Measurements from ENCODE around the gene UGT1A7.

The UGT1A7 gene

DNA sequence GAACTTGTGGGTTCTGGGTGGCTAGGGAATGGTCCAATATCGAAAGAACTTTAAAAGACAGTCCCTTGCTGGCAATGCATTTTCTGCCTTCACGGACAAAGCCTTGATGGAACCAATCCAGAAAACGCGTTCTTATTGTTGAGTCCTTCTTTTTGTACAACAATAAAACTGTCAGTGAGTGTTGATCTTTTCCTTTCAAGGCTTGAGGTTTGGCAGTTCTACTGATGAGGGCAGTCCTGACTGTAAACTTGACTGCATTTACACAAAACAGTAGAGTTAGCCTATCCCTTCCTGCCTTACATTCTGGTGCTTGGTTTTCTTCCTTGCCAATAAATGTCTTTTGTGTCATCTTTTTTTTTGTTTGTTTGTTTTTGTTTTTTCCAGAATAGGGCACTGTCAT is 2.5 kb upstream of the UGT1A7 start:
- TF ChIP-seq, protein P1, sequence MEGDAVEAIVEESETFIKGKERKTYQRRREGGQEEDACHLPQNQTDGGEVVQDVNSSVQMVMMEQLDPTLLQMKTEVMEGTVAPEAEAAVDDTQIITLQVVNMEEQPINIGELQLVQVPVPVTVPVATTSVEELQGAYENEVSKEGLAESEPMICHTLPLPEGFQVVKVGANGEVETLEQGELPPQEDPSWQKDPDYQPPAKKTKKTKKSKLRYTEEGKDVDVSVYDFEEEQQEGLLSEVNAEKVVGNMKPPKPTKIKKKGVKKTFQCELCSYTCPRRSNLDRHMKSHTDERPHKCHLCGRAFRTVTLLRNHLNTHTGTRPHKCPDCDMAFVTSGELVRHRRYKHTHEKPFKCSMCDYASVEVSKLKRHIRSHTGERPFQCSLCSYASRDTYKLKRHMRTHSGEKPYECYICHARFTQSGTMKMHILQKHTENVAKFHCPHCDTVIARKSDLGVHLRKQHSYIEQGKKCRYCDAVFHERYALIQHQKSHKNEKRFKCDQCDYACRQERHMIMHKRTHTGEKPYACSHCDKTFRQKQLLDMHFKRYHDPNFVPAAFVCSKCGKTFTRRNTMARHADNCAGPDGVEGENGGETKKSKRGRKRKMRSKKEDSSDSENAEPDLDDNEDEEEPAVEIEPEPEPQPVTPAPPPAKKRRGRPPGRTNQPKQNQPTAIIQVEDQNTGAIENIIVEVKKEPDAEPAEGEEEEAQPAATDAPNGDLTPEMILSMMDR (IDR thresholded peaks at IDR 0.05; ENCODE audit: low read depth, low read length, missing control alignments) = no peak
- in situ Hi-C loops (cut with HindIII; ENCODE audit: low sequenced_read_pairs) = no loop called here
- no peak overlapping the region for H3K4me3 ChIP-seq (ENCODE audit: low read depth, low read length)
- no peak for DNase-seq (ENCODE audit: low read depth)

DNA sequence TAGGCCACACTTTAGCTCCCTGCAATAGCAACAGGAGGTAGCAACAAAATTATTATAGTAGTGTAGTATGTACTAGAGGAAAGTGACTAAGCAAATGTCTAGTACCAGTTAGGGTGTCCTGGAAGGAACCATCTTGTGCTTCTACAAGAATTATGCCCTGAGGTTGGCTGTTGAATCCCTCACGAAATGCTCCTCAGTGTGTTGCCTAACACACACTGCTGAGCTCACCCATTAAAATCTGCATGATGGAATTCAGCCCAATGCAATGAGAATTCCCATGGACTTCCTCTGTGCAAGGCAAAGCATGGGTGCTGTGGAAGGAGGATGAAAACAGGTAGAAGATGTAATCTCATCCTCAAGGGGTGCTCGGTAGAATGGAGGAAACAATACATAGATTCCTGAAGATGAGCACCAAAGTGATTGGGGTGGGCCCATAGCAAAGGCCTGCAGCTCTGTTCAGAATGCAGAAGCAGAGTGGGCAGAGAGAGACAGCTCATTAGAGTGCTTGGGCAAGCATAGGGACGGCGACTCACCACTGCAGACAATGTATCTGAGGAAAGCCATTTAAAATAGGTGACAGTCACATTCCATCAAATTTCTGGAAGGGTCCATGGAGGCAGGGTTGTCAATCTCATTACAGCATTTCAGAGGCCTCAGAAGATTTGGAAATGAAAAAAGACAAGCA is 1.2 kb upstream of the UGT1A7 start:
- DNase-seq (ENCODE audit: low read depth) = no peak
- no peak overlapping the region for H3K4me3 ChIP-seq (ENCODE audit: low read depth, low read length)
- in situ Hi-C loops (cut with HindIII; ENCODE audit: low sequenced_read_pairs) = no loop called here
- TF ChIP-seq, protein P1 (IDR thresholded peaks at IDR 0.05; ENCODE audit: low read depth, low read length, missing control alignments) = no peak

DNA sequence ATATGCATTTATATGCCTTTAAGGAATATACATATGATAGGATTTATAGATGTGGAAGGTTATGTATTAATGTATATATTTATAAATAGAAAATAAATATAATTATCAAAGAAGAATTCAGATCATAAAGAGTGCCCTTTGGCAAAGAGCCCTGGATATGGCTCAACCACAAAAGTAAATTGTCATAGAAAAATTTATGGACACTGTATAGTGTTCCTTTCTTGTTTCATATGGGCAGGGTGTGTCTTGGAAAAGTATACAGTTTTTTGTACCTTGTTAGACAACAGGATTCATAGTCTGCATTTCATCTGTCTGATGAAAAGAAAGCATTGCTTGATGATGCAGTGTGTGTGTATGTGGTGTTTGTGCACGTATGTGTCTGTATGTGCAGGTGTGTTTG is 2.9 kb downstream of the UGT1A7 start:
- TF ChIP-seq, protein P1 (IDR thresholded peaks at IDR 0.05; ENCODE audit: low read depth, low read length, missing control alignments) = no peak
- no peak for DNase-seq (ENCODE audit: low read depth)
- H3K4me3 ChIP-seq (ENCODE audit: low read depth, low read length) = no peak overlapping the region
- in situ Hi-C loops (cut with HindIII; ENCODE audit: low sequenced_read_pairs) = no loop called here

DNA sequence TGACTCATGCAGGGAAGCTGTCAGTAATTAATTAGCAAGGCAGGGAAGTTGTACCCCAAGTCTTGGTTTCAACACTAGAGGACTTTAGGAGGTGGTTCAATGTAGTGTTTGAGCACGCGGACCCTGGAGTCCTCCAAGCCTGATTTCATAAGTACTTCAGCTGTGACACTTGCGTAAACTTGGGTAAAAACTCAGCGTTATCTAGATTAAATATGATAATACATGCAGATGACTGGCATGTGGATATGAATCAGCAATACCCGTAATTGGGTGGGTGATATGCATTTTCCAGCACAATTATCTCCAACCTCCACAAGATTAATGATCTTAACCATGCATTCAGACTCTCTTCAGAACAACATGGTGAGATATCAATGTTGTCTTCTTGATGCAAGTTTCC is 5.2 kb downstream of the UGT1A7 start:
- no peak for DNase-seq (ENCODE audit: low read depth)
- in situ Hi-C loops (cut with HindIII; ENCODE audit: low sequenced_read_pairs) = no loop called here
- H3K4me3 ChIP-seq (ENCODE audit: low read depth, low read length) = no peak overlapping the region
- TF ChIP-seq, protein P1 (IDR thresholded peaks at IDR 0.05; ENCODE audit: low read depth, low read length, missing control alignments) = no peak

DNA sequence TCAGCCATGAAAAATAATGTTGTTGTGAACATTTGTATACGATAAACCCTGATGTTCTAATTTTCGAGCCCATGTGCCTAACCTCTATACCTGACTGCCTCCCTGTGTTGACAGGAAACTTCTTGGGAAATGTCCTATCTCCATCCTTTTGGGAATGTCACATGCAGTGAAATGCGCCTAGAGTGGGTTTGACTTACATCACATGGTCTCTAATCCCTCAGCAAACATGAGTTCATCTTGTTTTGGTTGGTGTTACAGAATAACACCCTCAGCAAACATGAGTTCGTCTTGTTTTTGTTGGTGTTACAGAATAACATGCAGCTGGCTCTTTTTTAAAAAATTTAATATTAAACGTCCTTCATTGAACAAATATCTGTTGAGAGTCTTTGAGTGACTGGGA is 6.6 kb downstream of the UGT1A7 start:
- TF ChIP-seq, protein P1 (IDR thresholded peaks at IDR 0.05; ENCODE audit: low read depth, low read length, missing control alignments) = no peak
- DNase-seq (ENCODE audit: low read depth) = no peak
- in situ Hi-C loops (cut with HindIII; ENCODE audit: low sequenced_read_pairs) = no loop called here
- no peak overlapping the region for H3K4me3 ChIP-seq (ENCODE audit: low read depth, low read length)

DNA sequence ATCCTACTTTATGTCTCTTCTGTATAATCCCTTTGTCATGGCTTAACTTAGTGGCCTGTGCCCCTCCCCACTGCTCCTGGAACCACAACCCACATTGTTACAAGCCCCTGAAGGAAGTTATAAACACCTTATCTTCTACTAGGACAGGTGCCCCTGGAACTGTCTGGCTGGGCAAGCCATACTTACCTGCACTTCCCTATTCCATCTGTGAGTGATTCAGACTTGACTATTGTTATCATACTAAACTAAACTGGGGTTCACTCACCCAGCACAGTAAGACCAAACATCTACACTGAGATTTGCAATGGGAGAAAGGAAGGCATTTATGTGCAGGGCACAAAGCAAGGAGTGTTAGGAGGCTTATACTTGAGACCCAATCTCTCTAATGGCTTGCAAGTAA is 7.3 kb downstream of the UGT1A7 start:
- TF ChIP-seq, protein P1 (IDR thresholded peaks at IDR 0.05; ENCODE audit: low read depth, low read length, missing control alignments) = no peak
- DNase-seq (ENCODE audit: low read depth) = no peak
- H3K4me3 ChIP-seq (ENCODE audit: low read depth, low read length) = no peak overlapping the region
- in situ Hi-C loops (cut with HindIII; ENCODE audit: low sequenced_read_pairs) = no loop called here

Measured in astrocyte of the cerebellum (primary cell).